Ovary (tissue), 1 donor: ENCODE measurements around the gene REM2.

Experiments used
- EP300 ChIP-seq: sonication (generic); formaldehyde crosslinking; IDR thresholded peaks from one replicate; pipeline ENCODE4 v1.6.1; 2017; ENCODE audit warnings: antibody characterized with exemption
- POLR2A ChIP-seq: fragments of 450-650 bp; IDR thresholded peaks from one replicate; pipeline ENCODE4 v1.6.1; 2017; ENCODE audit warnings: antibody characterized with exemption, mild to moderate bottlenecking, moderate library complexity

DNA sequence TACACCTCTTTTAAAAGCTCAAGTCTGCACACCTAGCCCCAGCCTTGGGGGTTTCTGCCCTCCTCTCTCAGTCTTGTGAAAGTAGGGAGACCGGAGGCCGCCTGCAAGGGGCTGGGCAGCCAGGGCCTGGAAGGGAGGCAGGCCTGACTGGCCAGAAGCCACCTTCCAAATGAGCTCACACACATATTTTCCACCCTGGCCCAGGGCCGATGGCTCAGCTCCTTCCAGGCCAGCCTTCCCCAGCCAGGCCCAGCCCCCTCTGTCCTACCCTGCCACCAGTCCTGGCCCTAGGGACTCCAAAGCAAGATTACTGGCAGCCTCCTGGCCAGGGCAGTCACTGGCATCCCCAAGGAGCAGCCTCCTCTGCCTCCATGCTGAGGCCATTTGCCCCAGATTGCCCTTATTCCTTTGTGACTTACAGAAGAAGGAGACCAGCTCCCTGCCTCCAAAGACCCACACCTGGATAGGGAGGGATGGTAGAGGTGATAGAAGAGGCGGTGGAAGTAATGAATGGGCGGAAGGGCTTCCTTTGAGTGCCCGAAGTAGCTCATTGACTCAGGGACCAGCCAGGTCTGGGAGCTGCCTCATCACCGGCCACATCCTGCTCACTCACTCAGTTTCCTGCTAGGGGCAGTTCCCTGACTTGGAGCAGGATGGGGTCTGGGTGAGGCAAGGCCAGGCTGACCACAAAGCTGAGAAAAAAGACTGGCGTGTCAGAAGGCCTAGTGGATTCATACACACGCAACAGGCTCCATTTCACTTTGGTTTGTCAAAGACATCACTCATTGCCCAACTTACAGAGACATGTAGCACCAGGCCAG, 31.9 kb upstream of the REM2 start:
- no peak for TF ChIP-seq EP300
- TF ChIP-seq POLR2A = no peak
